Activated CD4-positive, alpha-beta T cell treated with anti-CD3 and anti-CD28 coated beads for 36 hours (primary cell): ENCODE measurements around the gene TXNRD1. TPM values are rescaled to one million over a fixed set of nuclear protein-coding genes. Genes with fewer than 3 reads are reported as not detected.
A peak's percentile ranks its signal among the peaks of the same experiment; 100 is the strongest.

ENCODE experiments used
- ATAC-seq: fragments of 200-7000 bp; cut with Tn5 transposase; one replicate; pipeline ENCODE4 v1.10.0; 2021; ENCODE audit warnings: mild to moderate bottlenecking, moderate library complexity
- CTCF ChIA-PET: fragments of 350-600 bp; sonication (Branson Sonifier 250); formaldehyde crosslinking; loops from one replicate; lab custom pipeline; 2021; ENCODE audit warnings: antibody characterized with exemption; lab: Charles Lee
- POLR2A ChIA-PET: fragments of 350-600 bp; sonication (Branson Sonifier 250); formaldehyde crosslinking; loops from one replicate; lab custom pipeline; 2021; ENCODE audit warnings: antibody characterized with exemption, inconsistent platforms; lab: Charles Lee
- DNase-seq: peaks from one replicate; pipeline ENCODE4 v3.0.0-alpha.2; 2020
- H3K27ac Mint-ChIP-seq: one replicate; pipeline ENCODE4 v1.8.0; 2021; ENCODE audit warnings: mixed read lengths
- H3K27me3 Mint-ChIP-seq: one replicate; pipeline ENCODE4 v1.8.0; 2021; ENCODE audit warnings: mixed read lengths
- H3K36me3 Mint-ChIP-seq: one replicate; pipeline ENCODE4 v1.8.0; 2021; ENCODE audit warnings: low read depth, mixed read lengths
- H3K4me1 Mint-ChIP-seq: one replicate; pipeline ENCODE4 v1.8.0; 2021; ENCODE audit warnings: mixed read lengths
- H3K4me3 Mint-ChIP-seq: one replicate; pipeline ENCODE4 v1.8.0; 2021; ENCODE audit warnings: mild to moderate bottlenecking, moderate library complexity, mixed read lengths
- H3K9me3 Mint-ChIP-seq: one replicate; pipeline ENCODE4 v1.8.0; 2021; ENCODE audit warnings: low read depth, mixed read lengths
- intact Hi-C, 2 experiments: fragments of 100-400 bp; cut with DNase I in 1 of 2; cut with micrococcal nuclease in 1 of 2; formaldehyde crosslinking; loops; one replicate each; pipeline versions ENCODE4 v1.14.2 to v1.15.1; 2022 to 2024; cut with DNase I, micrococcal nuclease
- total RNA-seq, 2 experiments: library from RNA; stranded (reverse); gene quantifications; one replicate each; pipeline ENCODE4 v1.2.3, GENCODE V29; 2021

Gene TXNRD1
- total RNA-seq, 2 experiments from 2014 or later: 66.7 to 88.0 TPM

- POLR2A ChIA-PET: no interaction called here
- Mint-ChIP-seq H3K27me3 (no peaks in the 10 kb centered on the region), H3K27ac (no peak overlapping the region), H3K36me3 (peaks cover 11% of the 10 kb centered on the region), H3K4me1 (peaks cover 3% of the 10 kb centered on the region), H3K4me3 (no peak overlapping the region), H3K9me3 (no peaks in the 10 kb centered on the region)
- DNase-seq: no peak
- CTCF ChIA-PET: interaction anchor here (0.8 to 2.1 kb wide), 2 partner anchors 10 to 152 kb away, joined by 3 to 5 read pairs; no protein-coding TSS in a partner anchor
- no peak for ATAC-seq
- intact Hi-C loops: no loop called here
Measured at GRCh38 chr12:104354167-104354867, 138.7 kb downstream of the TXNRD1 start.

- Mint-ChIP-seq H3K9me3 (no peaks in the 10 kb centered on the region), H3K36me3 (peaks cover 11% of the 10 kb centered on the region), H3K4me3 (no peak overlapping the region), H3K27ac (no peak overlapping the region), H3K27me3 (no peaks in the 10 kb centered on the region), H3K4me1 (peaks cover 3% of the 10 kb centered on the region)
- POLR2A ChIA-PET: no interaction called here
- intact Hi-C loops: no loop called here
- CTCF ChIA-PET: interaction anchor here (0.8 to 2.1 kb wide), 2 partner anchors 11 to 153 kb away, joined by 3 to 5 read pairs; no protein-coding TSS in a partner anchor
- ATAC-seq (no peak), DNase-seq (no peak)
Measured at GRCh38 chr12:104354868-104355570, 139.4 kb downstream of the TXNRD1 start.

- POLR2A ChIA-PET: no interaction called here
- peaks cover 3% of the 10 kb centered on the region for H3K4me1 Mint-ChIP-seq
- H3K36me3 Mint-ChIP-seq: peaks cover 10% of the 10 kb centered on the region
- CTCF ChIA-PET: no interaction called here
- DNase-seq: no peak
- ATAC-seq: no peak
- H3K27ac Mint-ChIP-seq: no peak overlapping the region
- no peaks in the 10 kb centered on the region for H3K27me3 Mint-ChIP-seq
- H3K9me3 Mint-ChIP-seq: no peaks in the 10 kb centered on the region
- intact Hi-C loops: no loop called here
- H3K4me3 Mint-ChIP-seq: no peak overlapping the region
Measured at GRCh38 chr12:104355630-104356029, 140.1 kb downstream of the TXNRD1 start.

- ATAC-seq (no peak), DNase-seq (no peak)
- H3K36me3 Mint-ChIP-seq: peaks cover 4% of the 10 kb centered on the region
- H3K9me3 Mint-ChIP-seq: no peaks in the 10 kb centered on the region
- ChIA-PET CTCF (interaction anchor here (0.5 to 1.8 kb wide), 6 partner anchors 12 to 605 kb away, joined by 3 to 11 read pairs (median 4); no protein-coding TSS in a partner anchor), POLR2A (no interaction called here)
- H3K27ac Mint-ChIP-seq: no peak overlapping the region
- no peak overlapping the region for H3K4me3 Mint-ChIP-seq
- no peaks in the 10 kb centered on the region for H3K27me3 Mint-ChIP-seq
- H3K4me1 Mint-ChIP-seq: peaks cover 3% of the 10 kb centered on the region
- intact Hi-C loops: no loop called here
Measured at GRCh38 chr12:104356231-104357115, 140.9 kb downstream of the TXNRD1 start.

- Mint-ChIP-seq H3K36me3 (no peaks in the 10 kb centered on the region), H3K27me3 (no peaks in the 10 kb centered on the region), H3K27ac (no peak overlapping the region), H3K4me3 (no peak overlapping the region), H3K9me3 (no peaks in the 10 kb centered on the region), H3K4me1 (peaks cover 3% of the 10 kb centered on the region)
- no peak for ATAC-seq
- no peak for DNase-seq
- POLR2A ChIA-PET: no interaction called here
- intact Hi-C loops: no loop called here
- CTCF ChIA-PET: interaction anchor here (0.6 to 2.0 kb wide), 6 partner anchors 13 to 1838 kb away, joined by 3 to 14 read pairs (median 4); no protein-coding TSS in a partner anchor
Measured at GRCh38 chr12:104357421-104357952, 141.9 kb downstream of the TXNRD1 start.

GRCh38 chr12:104358353-104359003 is 142.9 kb downstream of the TXNRD1 start:
- no peaks in the 10 kb centered on the region for H3K36me3 Mint-ChIP-seq
- POLR2A ChIA-PET: no interaction called here
- ATAC-seq: peak; percentile 90

GRCh38 chr12:104359216-104359615 is 143.6 kb downstream of the TXNRD1 start:
- no peak overlapping the region for H3K27ac Mint-ChIP-seq
- H3K27me3 Mint-ChIP-seq: no peaks in the 10 kb centered on the region
- intact Hi-C loops: loop anchor here in 1 of 2 experiments (2.0 kb wide), 2 partner anchors 474 to 482 kb away; no protein-coding TSS in a partner anchor

More at GRCh38 chr12:104358353-104359003, 142.9 kb downstream of the TXNRD1 start:
- H3K27ac Mint-ChIP-seq: no peak overlapping the region
- no peak overlapping the region for H3K4me3 Mint-ChIP-seq
- peaks cover 3% of the 10 kb centered on the region for H3K4me1 Mint-ChIP-seq
- no peaks in the 10 kb centered on the region for H3K27me3 Mint-ChIP-seq
- DNase-seq: peak; percentile 82
- H3K9me3 Mint-ChIP-seq: no peaks in the 10 kb centered on the region
- CTCF ChIA-PET: interaction anchor here (0.6 to 2.0 kb wide), 14 partner anchors 9 to 1839 kb away, joined by 3 to 14 read pairs (median 4); no protein-coding TSS in a partner anchor
- intact Hi-C loops: loop anchor here (1.0 to 2.0 kb wide), 4 partner anchors 143 to 482 kb away; partner anchors contain the start of gene TXNRD1 (in 2 of the 2)

GRCh38 chr12:104360157-104360556 is 144.6 kb downstream of the TXNRD1 start:
- Mint-ChIP-seq H3K27me3 (no peaks in the 10 kb centered on the region), H3K4me1 (peaks cover 3% of the 10 kb centered on the region), H3K36me3 (no peaks in the 10 kb centered on the region), H3K9me3 (no peaks in the 10 kb centered on the region), H3K27ac (no peak overlapping the region), H3K4me3 (no peak overlapping the region)
- ChIA-PET POLR2A (no interaction called here), CTCF (interaction anchor here (1.4 to 1.9 kb wide), 2 partner anchors 9 to 160 kb away, joined by 4 to 6 read pairs; no protein-coding TSS in a partner anchor)
- intact Hi-C loops: no loop called here
- ATAC-seq (no peak), DNase-seq (no peak)

More at GRCh38 chr12:104359216-104359615, 143.6 kb downstream of the TXNRD1 start:
- no peak overlapping the region for H3K4me3 Mint-ChIP-seq
- no peaks in the 10 kb centered on the region for H3K9me3 Mint-ChIP-seq
- ATAC-seq (no peak), DNase-seq (no peak)
- CTCF ChIA-PET: interaction anchor here (0.7 to 2.0 kb wide), 10 partner anchors 8 to 519 kb away, joined by 3 to 14 read pairs (median 4); no protein-coding TSS in a partner anchor
- POLR2A ChIA-PET: no interaction called here
- peaks cover 3% of the 10 kb centered on the region for H3K4me1 Mint-ChIP-seq
- no peaks in the 10 kb centered on the region for H3K36me3 Mint-ChIP-seq

- intact Hi-C loops: no loop called here
- ATAC-seq (no peak), DNase-seq (no peak)
- CTCF ChIA-PET: interaction anchor here (1.0 to 1.9 kb wide), 5 partner anchors 10 to 161 kb away, joined by 3 to 6 read pairs (median 4); no protein-coding TSS in a partner anchor
- Mint-ChIP-seq H3K27me3 (no peaks in the 10 kb centered on the region), H3K27ac (no peak overlapping the region), H3K4me3 (no peak overlapping the region), H3K9me3 (no peaks in the 10 kb centered on the region), H3K36me3 (no peaks in the 10 kb centered on the region), H3K4me1 (peaks cover 3% of the 10 kb centered on the region)
- POLR2A ChIA-PET: no interaction called here
Measured at GRCh38 chr12:104360983-104361707, 145.6 kb downstream of the TXNRD1 start.
